ENCODE results near the gene SALL2.
A peak's percentile ranks its signal among the peaks of the same experiment; 100 is the strongest.

SALL2 gene

DNA sequence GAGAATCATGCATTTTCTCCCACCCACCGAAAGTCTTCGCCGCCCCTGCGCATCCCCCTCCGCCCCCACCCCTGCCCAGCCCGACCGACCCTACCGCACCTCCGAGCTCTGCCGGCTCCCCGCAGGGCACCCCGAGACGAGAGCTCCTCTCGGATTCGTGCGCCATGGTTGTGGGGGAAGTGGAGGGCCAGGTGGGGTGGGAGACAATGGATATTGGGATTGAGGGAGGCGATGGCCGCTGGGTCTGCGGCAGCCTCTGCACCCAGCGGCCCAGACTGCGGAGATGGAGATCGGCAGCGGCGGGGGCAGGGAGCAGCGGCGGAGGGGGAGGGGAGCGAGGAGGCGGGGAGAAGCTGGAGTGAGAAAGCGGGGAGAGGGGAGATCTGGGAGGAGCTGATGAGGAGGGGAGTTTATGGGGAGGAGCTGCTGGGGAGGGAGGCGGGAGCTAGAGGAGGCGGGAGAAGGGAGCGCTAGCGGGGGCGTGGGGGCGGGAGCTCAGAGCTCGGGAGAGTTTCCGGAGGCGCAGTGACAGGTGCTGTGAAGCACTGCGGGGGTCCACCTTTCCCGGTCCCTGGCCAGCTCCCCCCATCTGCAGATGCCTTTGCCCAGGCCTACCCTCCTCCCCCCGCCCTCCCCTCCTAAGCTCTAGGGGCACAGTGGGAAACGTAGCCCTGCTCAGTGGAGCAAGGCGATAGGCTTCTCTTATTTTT lies at the start of gene SALL2:
SALL2 (minus strand) TSS at position 385 of the 710 bp plus-strand sequence; CDS start at position 166, 219 bp downstream.
- no peak within 1 kb of the TSS for H3K27ac ChIP-seq
- in situ Hi-C loops (cut with HindIII; ENCODE audit: low pct_ligation_motif_present, low sequenced_read_pairs) = no loop called here
- H3K4me3 ChIP-seq (ENCODE audit: low read depth, low read length) = peak within 1 kb of the TSS; percentile 69
- H3K27me3 ChIP-seq (replicated peaks) = no peaks in the 10 kb centered on the region
- DNase-seq = peak; percentile 45
- H3K36me3 ChIP-seq (replicated peaks) = no peaks in the 10 kb centered on the region
- no peak for TF ChIP-seq CTCF (IDR thresholded peaks at IDR 0.05; ENCODE audit: low read depth, low read length, missing control alignments)

- Histone ChIP-seq H3K36me3 (replicated peaks) (no peaks in the 10 kb centered on the region), H3K4me3 (ENCODE audit: low read depth, low read length) (no peak overlapping the region), H3K27me3 (replicated peaks) (no peaks in the 10 kb centered on the region), H3K27ac (no peak overlapping the region)
- in situ Hi-C loops (cut with HindIII; ENCODE audit: low pct_ligation_motif_present, low sequenced_read_pairs) = no loop called here
- DNase-seq = no peak
- TF ChIP-seq CTCF (IDR thresholded peaks at IDR 0.05; ENCODE audit: low read depth, low read length, missing control alignments) = no peak
Measured at GRCh38 chr14:21575661-21576060, 49.5 kb upstream of the SALL2 start.

- TF ChIP-seq CTCF (IDR thresholded peaks at IDR 0.05; ENCODE audit: low read depth, low read length, missing control alignments) = no peak
- Histone ChIP-seq H3K27me3 (replicated peaks) (no peaks in the 10 kb centered on the region), H3K27ac (no peak overlapping the region), H3K4me3 (ENCODE audit: low read depth, low read length) (no peak overlapping the region), H3K36me3 (replicated peaks) (no peaks in the 10 kb centered on the region)
- no peak for DNase-seq
- in situ Hi-C loops (cut with HindIII; ENCODE audit: low pct_ligation_motif_present, low sequenced_read_pairs) = no loop called here
Measured at GRCh38 chr14:21572604-21573003, 46.5 kb upstream of the SALL2 start.

- Histone ChIP-seq H3K36me3 (replicated peaks) (no peaks in the 10 kb centered on the region), H3K4me3 (ENCODE audit: low read depth, low read length) (no peak overlapping the region), H3K27ac (no peak overlapping the region), H3K27me3 (replicated peaks) (no peaks in the 10 kb centered on the region)
- no peak for DNase-seq
- no peak for TF ChIP-seq CTCF (IDR thresholded peaks at IDR 0.05; ENCODE audit: low read depth, low read length, missing control alignments)
- in situ Hi-C loops (cut with HindIII; ENCODE audit: low pct_ligation_motif_present, low sequenced_read_pairs) = no loop called here
Measured at GRCh38 chr14:21558703-21559170, 32.6 kb upstream of the SALL2 start.

DNA sequence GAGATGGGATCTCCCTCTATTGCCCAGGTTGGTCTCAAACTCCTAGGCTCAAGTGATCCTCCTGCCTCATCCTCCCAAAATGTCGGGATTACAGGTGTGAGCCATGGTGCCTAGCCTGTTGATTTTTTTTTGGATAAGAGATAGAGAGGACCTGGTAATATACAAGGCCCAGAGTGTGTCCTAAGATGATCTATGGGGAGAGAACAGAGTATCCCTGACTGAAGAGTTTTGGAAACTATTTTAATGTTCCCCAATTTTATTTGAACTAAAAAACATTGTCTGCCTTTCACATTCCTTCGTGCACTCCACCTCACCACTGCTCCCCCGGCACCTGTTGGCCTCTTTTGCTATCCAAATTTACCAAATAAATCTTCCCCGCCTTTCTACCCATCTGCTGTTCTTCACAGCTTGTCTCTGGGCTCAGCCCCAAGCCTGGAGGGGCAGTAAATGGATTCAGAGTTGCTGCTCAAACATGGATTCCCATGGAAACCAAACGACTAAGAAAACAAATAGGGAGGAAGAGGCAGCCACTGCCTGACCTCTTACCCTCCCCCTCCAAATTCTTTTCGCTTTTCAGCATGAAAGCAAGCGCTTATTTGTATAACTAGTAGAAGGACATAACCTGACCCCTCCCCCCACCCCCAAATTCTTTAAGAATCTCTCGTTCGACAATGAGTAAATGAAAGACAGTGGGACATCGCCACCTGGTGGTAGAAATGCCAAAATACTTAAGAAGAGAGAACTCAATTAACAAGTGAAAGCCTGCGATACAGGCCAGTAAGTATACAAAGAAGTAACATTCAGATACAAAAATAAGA lies 31.1 kb upstream of the SALL2 start:
- peak; percentile 81 for DNase-seq
- Histone ChIP-seq H3K36me3 (replicated peaks) (no peaks in the 10 kb centered on the region), H3K27me3 (replicated peaks) (no peaks in the 10 kb centered on the region), H3K27ac (peak overlapping the region; percentile 40), H3K4me3 (ENCODE audit: low read depth, low read length) (peak overlapping the region; percentile 37)
- in situ Hi-C loops (cut with HindIII; ENCODE audit: low pct_ligation_motif_present, low sequenced_read_pairs) = no loop called here
- TF ChIP-seq CTCF (IDR thresholded peaks at IDR 0.05; ENCODE audit: low read depth, low read length, missing control alignments) = peak; percentile 61
